ENCODE data around the gene PCDH18. TPM values are rescaled to one million over a fixed set of nuclear protein-coding genes. Genes with fewer than 3 reads are reported as not detected.

The PCDH18 gene
- total and polyA plus RNA-seq, 2 donors (not counting 1 experiment from before 2014, with no cell fraction given): not detected

GRCh38 chr4:137528673-137529072, 3.6 kb downstream of the PCDH18 start:
- CTCF ChIA-PET: no interaction called here
- intact Hi-C loops (cut with micrococcal nuclease): no loop called here
- DNase-seq (no peak), ATAC-seq (ENCODE audit: low read depth) (no peak)
- Histone ChIP-seq H3K4me1 (ENCODE audit: control insufficient read depth in 2 of 2, insufficient read depth in 2 of 2, low read length in 2 of 2) (no peaks in the 10 kb centered on the region), H3K27ac (ENCODE audit: low read length in 2 of 2) (no peak overlapping the region), H2AFZ (ENCODE audit: insufficient read depth, low read depth, low read length, poor library complexity, severe bottlenecking) (no peak overlapping the region), H3K4me2 (replicated peaks; ENCODE audit: low read depth, low read length, poor library complexity, severe bottlenecking) (no peak overlapping the region), H3K9me3 (ENCODE audit: control extremely low read depth in 1 of 3, control insufficient read depth in 2 of 3, insufficient read depth in 1 of 3, low read length in 2 of 3) (no peaks in the 10 kb centered on the region), H3K4me3 (ENCODE audit: control extremely low read depth in 1 of 5, extremely low read depth in 1 of 5, insufficient read depth in 1 of 5, low read depth in 2 of 5, low read length in 4 of 5) (no peak overlapping the region), H3K36me3 (replicated peaks in 1 of 2; ENCODE audit: control extremely low read depth in 1 of 2, control insufficient read depth in 1 of 2, extremely low read depth in 1 of 2, insufficient read depth in 2 of 2, low read length in 1 of 2) (no peaks in the 10 kb centered on the region), H4K20me1 (ENCODE audit: control insufficient read depth, insufficient read depth, low read length, poor library complexity, severe bottlenecking) (no peaks in the 10 kb centered on the region), H3K79me2 (ENCODE audit: control insufficient read depth, insufficient read depth, low read length) (no peaks in the 10 kb centered on the region), H3K9ac (ENCODE audit: low read length) (no peak overlapping the region), H3K27me3 (replicated peaks in 1 of 4; ENCODE audit: control extremely low read depth in 1 of 4, control insufficient read depth in 3 of 4, insufficient read depth in 4 of 4, low read length in 3 of 4) (peaks cover 0 to 2% (median 0%) of the 10 kb centered on the region in 4 experiments)
- POLR2A ChIA-PET: no interaction called here
- WGBS (ENCODE audit: insufficient coverage): no CpG with 5 or more reads among the region's 4 CpGs
- TF ChIP-seq CTCF (IDR thresholded peaks at IDR 0.05): no peak
- TF ChIP-seq EZH2 (IDR thresholded peaks at IDR 0.05; ENCODE audit: borderline replicate concordance, insufficient read depth, low read depth, low read length, poor library complexity, severe bottlenecking): no peak
- Mint-ChIP-seq H3K27me3 (no peaks in the 10 kb centered on the region), H3K9me3 (ENCODE audit: insufficient read depth) (no peaks in the 10 kb centered on the region), H3K4me3 (no peak overlapping the region), H3K4me1 (no peaks in the 10 kb centered on the region), H3K27ac (no peak overlapping the region)

DNA sequence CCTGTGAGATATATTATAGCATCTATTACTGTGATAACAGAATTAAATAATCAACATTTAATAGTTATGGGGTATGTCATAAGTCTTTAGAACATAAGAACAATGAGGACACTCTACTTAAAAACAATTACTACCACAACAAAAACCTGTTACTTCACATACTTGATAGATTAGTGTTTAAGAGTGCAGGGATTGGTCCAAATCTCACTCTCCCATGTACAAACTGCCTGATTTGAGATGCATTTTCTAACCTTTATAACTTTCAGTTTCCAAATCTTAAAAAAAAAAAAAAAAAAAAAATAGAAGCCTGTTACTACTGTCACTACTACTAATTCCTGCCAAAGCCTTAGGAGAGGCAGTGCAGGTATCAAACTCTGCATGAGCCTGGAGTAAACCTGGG, 5.6 kb downstream of the PCDH18 start:
- H3K27me3 ChIP-seq (replicated peaks in 1 of 4; ENCODE audit: control extremely low read depth in 1 of 4, control insufficient read depth in 3 of 4, insufficient read depth in 4 of 4, low read length in 3 of 4): no peaks in the 10 kb centered on the region
- H2AFZ ChIP-seq (ENCODE audit: insufficient read depth, low read depth, low read length, poor library complexity, severe bottlenecking): no peak overlapping the region
- Mint-ChIP-seq H3K27ac (no peak overlapping the region), H3K9me3 (ENCODE audit: insufficient read depth) (no peaks in the 10 kb centered on the region), H3K4me1 (no peaks in the 10 kb centered on the region), H3K27me3 (no peaks in the 10 kb centered on the region), H3K4me3 (no peak overlapping the region)
- H3K36me3 ChIP-seq (replicated peaks in 1 of 2; ENCODE audit: control extremely low read depth in 1 of 2, control insufficient read depth in 1 of 2, extremely low read depth in 1 of 2, insufficient read depth in 2 of 2, low read length in 1 of 2): no peaks in the 10 kb centered on the region
- no peaks in the 10 kb centered on the region for H3K4me1 ChIP-seq (ENCODE audit: control insufficient read depth in 2 of 2, insufficient read depth in 2 of 2, low read length in 2 of 2)
- POLR2A ChIA-PET: no interaction called here
- H3K9me3 ChIP-seq (ENCODE audit: control extremely low read depth in 1 of 3, control insufficient read depth in 2 of 3, insufficient read depth in 1 of 3, low read length in 2 of 3): no peaks in the 10 kb centered on the region
- H3K4me2 ChIP-seq (replicated peaks; ENCODE audit: low read depth, low read length, poor library complexity, severe bottlenecking): no peak overlapping the region
- CTCF ChIA-PET: no interaction called here
- intact Hi-C loops (cut with micrococcal nuclease): no loop called here
- no peak overlapping the region for H3K4me3 ChIP-seq (ENCODE audit: control extremely low read depth in 1 of 5, extremely low read depth in 1 of 5, insufficient read depth in 1 of 5, low read depth in 2 of 5, low read length in 4 of 5)
- no peaks in the 10 kb centered on the region for H3K79me2 ChIP-seq (ENCODE audit: control insufficient read depth, insufficient read depth, low read length)
- no peaks in the 10 kb centered on the region for H4K20me1 ChIP-seq (ENCODE audit: control insufficient read depth, insufficient read depth, low read length, poor library complexity, severe bottlenecking)
- no peak overlapping the region for H3K27ac ChIP-seq (ENCODE audit: low read length in 2 of 2)
- no peak overlapping the region for H3K9ac ChIP-seq (ENCODE audit: low read length)
- DNase-seq: no peak
- ATAC-seq (ENCODE audit: low read depth): no peak
- TF ChIP-seq EZH2 (IDR thresholded peaks at IDR 0.05; ENCODE audit: borderline replicate concordance, insufficient read depth, low read depth, low read length, poor library complexity, severe bottlenecking) (no peak), CTCF (IDR thresholded peaks at IDR 0.05) (no peak)
